Measurements from ENCODE around the gene CDH10. TPM values are rescaled to one million over a fixed set of nuclear protein-coding genes. Genes with fewer than 3 reads are reported as not detected.

CDH10 gene
- polyA plus RNA-seq, 3 donors = not detected

GRCh38 chr5:24444414-24444813 is 200.4 kb downstream of the CDH10 start:
- DNase-seq = no peak
- Histone ChIP-seq H3K4me3 (replicated peaks in 1 of 3; ENCODE audit: low read depth in 2 of 3, low read length in 3 of 3) (no peak overlapping the region), H3K4me1 (ENCODE audit: control insufficient read depth in 1 of 2, insufficient read depth in 2 of 2, low read length in 2 of 2) (no peaks in the 10 kb centered on the region), H4K20me1 (ENCODE audit: insufficient read depth, low read length) (no peaks in the 10 kb centered on the region), H3K27me3 (ENCODE audit: control insufficient read depth in 2 of 2, insufficient read depth in 2 of 2, low read length in 2 of 2) (no peaks in the 10 kb centered on the region), H3K9me3 (replicated peaks in 1 of 2; ENCODE audit: control insufficient read depth in 1 of 2, insufficient read depth in 1 of 2, low read length in 2 of 2) (no peaks in the 10 kb centered on the region), H3K27ac (ENCODE audit: low read depth in 1 of 2, low read length in 2 of 2) (no peak overlapping the region), H2AFZ (ENCODE audit: insufficient read depth, low read depth, low read length, poor library complexity, severe bottlenecking) (no peak overlapping the region), H3K9ac (ENCODE audit: insufficient read depth, low read length, poor library complexity, severe bottlenecking) (no peak overlapping the region), H3K4me2 (replicated peaks; ENCODE audit: extremely low read depth, low read length, poor library complexity, severe bottlenecking) (no peak overlapping the region), H3K79me2 (ENCODE audit: insufficient read depth, low read length) (no peaks in the 10 kb centered on the region), H3K36me3 (replicated peaks in 1 of 2; ENCODE audit: control insufficient read depth in 1 of 2, insufficient read depth in 2 of 2, low read length in 2 of 2) (no peaks in the 10 kb centered on the region)
- intact Hi-C loops (cut with micrococcal nuclease) = no loop called here
- no peak overlapping the region for H3K4me3 Mint-ChIP-seq
- H3K36me3 Mint-ChIP-seq = no peaks in the 10 kb centered on the region
- TF ChIP-seq CTCF (IDR thresholded peaks at IDR 0.05) = no peak
- H3K9me3 Mint-ChIP-seq = peaks cover 0 to 5% (median 0%) of the 10 kb centered on the region in 7 donors
- H3K27ac Mint-ChIP-seq = no peak overlapping the region
- peaks cover 0 to 1% (median 0%) of the 10 kb centered on the region in 3 donors for H3K27me3 Mint-ChIP-seq (ENCODE audit: low read depth in 3 of 3)
- no CpG with 5 or more reads among the region's 2 CpGs for WGBS (ENCODE audit: insufficient coverage)
- no peaks in the 10 kb centered on the region for H3K4me1 Mint-ChIP-seq

- no peak overlapping the region for H3K4me3 ChIP-seq (replicated peaks in 1 of 3; ENCODE audit: low read depth in 2 of 3, low read length in 3 of 3)
- no peaks in the 10 kb centered on the region for H3K27me3 ChIP-seq (ENCODE audit: control insufficient read depth in 2 of 2, insufficient read depth in 2 of 2, low read length in 2 of 2)
- H3K4me1 Mint-ChIP-seq = no peaks in the 10 kb centered on the region
- TF ChIP-seq CTCF (IDR thresholded peaks at IDR 0.05) = no peak
- no peaks in the 10 kb centered on the region for H4K20me1 ChIP-seq (ENCODE audit: insufficient read depth, low read length)
- H3K36me3 ChIP-seq (replicated peaks in 1 of 2; ENCODE audit: control insufficient read depth in 1 of 2, insufficient read depth in 2 of 2, low read length in 2 of 2) = no peaks in the 10 kb centered on the region
- 87% methylated on average over 2 of the region's 2 CpGs for WGBS (ENCODE audit: insufficient coverage)
- H3K27ac Mint-ChIP-seq = no peak overlapping the region
- no peak overlapping the region for H2AFZ ChIP-seq (ENCODE audit: insufficient read depth, low read depth, low read length, poor library complexity, severe bottlenecking)
- peaks cover 0 to 2% (median 1%) of the 10 kb centered on the region in 3 donors for H3K27me3 Mint-ChIP-seq (ENCODE audit: low read depth in 3 of 3)
- H3K9ac ChIP-seq (ENCODE audit: insufficient read depth, low read length, poor library complexity, severe bottlenecking) = no peak overlapping the region
- intact Hi-C loops (cut with micrococcal nuclease) = no loop called here
- no peak overlapping the region for H3K27ac ChIP-seq (ENCODE audit: low read depth in 1 of 2, low read length in 2 of 2)
- no peak for DNase-seq
- no peaks in the 10 kb centered on the region for H3K79me2 ChIP-seq (ENCODE audit: insufficient read depth, low read length)
- H3K4me3 Mint-ChIP-seq = no peak overlapping the region
- no peaks in the 10 kb centered on the region for H3K9me3 ChIP-seq (replicated peaks in 1 of 2; ENCODE audit: control insufficient read depth in 1 of 2, insufficient read depth in 1 of 2, low read length in 2 of 2)
- no peaks in the 10 kb centered on the region for H3K4me1 ChIP-seq (ENCODE audit: control insufficient read depth in 1 of 2, insufficient read depth in 2 of 2, low read length in 2 of 2)
- H3K9me3 Mint-ChIP-seq = peaks cover 0 to 3% (median 0%) of the 10 kb centered on the region in 7 donors
- H3K4me2 ChIP-seq (replicated peaks; ENCODE audit: extremely low read depth, low read length, poor library complexity, severe bottlenecking) = no peak overlapping the region
- no peaks in the 10 kb centered on the region for H3K36me3 Mint-ChIP-seq
Measured at GRCh38 chr5:24439465-24439864, 205.3 kb downstream of the CDH10 start.

Small RNA genes within 50 kb of the gene (small RNA-seq; reads per million reads assigned to genes)
- not detected for gene AC091885.1 (ENCODE audit: insufficient read length, low read depth)
- gene RF00017 (ENCODE audit: insufficient read length, low read depth) = not detected
